KG1 (cell line): ENCODE measurements around the gene THAP5.
"Not testable (repeated sequence)": the region's sequence is repeated elsewhere in the genome, so short reads cannot be mapped to it uniquely, and the experiment has no call there.

Experiments
- DNase-seq: peaks from one replicate; lab custom pipeline; 2025; lab: John Stamatoyannopoulos, UW

THAP5 gene

DNA sequence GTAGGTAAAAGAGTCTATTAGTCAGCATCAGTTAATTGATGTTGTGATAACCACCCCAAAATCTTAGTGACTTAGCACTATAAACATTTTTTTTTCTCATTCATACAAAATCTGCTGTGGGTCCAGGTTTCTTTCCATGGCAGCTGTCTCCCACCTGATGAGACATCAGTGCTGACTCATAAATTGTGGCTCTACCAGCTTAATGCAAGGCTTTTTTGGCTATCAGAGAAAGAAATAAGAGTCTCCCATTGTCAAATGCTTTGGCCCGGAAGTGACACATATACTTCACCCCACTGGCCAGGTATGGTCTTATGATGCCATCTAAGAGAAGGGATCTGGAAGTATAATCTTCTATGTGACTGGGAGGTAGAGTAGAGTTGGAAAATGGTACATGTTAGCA is 14.7 kb upstream of the THAP5 start:
- no peak for DNase-seq

- DNase-seq = no peak
Measured at GRCh38 chr7:108581655-108582491, 12.4 kb upstream of the THAP5 start.

DNA sequence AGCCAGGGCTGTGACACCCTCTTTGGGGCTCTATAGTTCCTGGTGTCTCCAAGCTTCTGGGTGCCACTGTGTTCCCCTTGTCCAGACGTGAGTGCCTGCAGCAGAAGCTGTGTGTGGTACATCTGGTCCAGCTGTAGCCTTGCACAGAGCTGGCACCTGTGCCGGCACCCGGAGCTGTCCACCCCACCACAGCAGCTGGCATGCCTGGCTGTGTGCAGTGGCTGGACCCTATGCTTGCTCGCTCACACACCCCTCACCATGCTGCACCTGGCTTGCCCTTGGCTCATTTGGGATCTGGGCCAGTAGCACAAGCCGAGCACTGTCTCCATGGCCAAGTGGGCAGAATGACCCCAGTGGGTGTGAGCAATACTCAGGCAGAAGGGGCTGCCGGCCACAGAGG is 10.8 kb upstream of the THAP5 start:
- DNase-seq = no peak

DNA sequence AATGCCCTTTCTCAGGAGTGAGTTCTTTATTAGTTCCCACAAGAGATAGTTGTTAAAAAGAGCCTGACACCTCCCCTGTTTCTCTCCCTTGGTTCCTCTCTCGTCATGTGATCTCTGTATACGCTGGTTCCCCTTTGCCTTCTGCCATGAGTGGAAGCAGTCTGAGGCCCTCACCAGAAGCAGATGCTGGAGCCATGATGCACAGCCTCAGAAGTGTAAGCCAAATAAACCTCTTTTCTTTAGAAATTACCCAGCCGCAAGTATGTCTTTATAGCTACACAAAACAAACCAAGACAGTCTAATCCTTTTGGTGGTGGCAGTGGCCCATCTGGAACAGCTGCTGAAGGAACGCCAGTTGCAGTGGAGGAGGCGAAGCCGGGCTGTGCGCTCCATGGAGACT is 9.4 kb upstream of the THAP5 start:
- no peak for DNase-seq

DNA sequence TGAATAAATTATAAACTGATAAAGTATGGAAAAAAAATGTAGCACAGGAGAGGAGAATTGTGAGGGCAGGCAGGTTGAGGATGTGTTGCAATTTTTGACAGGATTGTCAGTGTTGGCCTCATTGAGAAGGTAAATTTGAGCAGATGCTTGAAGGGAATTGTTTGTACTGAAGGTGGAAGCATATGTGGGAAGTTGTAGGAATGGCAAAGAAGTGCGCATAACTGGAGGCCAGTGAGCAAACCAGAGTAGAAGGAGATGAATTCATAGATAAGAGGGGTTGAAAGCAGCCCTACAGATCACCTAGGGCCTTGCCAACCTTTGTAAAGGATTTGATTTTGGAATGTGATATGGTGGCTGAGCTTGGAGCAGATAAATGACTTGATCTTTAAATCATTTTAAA is 6.6 kb upstream of the THAP5 start:
- no peak for DNase-seq

- DNase-seq = no peak
Measured at GRCh38 chr7:108575156-108575555, 5.7 kb upstream of the THAP5 start.

DNA sequence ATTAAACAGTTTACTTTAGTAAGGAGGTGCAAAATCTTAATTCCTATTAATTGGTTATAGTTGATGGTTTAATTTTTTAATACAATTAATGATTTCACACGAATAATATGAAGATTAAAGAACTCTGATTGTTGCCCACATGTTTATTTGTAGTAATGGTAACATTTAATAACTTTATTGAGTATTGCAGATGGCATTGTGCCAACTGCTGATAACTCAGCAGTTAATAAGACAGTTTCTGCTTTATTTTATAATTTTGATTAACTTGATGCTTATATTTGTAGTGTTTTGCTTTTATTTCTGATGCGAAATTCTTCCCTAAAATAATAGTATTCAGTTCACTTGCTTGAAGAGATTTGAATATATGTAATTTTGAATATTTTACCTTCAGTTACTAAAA is 3.0 kb upstream of the THAP5 start:
- no peak for DNase-seq

DNA sequence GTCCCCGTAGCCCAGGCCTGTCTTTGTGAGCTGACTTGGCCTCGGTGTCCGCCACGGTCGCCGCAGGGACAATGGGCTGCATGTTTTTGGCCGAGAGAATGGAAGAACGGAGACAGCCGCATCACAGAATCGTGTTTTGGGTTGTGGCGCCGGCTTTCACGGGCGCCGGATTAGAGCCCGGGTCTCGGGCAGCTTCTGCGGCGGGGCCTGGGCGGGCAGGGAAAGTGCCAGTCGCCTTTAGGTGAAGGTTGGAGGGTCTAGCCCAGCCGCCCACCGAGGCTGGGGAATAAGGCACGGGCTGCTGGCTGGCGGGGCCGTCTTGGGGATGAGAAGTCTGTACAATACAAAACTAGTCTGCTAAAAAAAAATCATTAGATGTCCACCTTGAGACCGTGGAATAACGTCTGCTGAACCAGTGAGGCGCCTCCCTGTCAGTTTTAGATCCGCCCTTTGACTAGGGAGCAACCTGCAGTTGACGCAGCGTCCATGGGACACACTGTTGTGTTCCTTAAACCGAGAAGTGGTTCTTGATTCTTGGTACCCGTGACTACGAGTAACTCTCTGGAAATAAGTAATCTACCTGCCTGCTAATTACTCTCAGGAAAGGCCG is 745 bp upstream of the THAP5 start:
- no peak for DNase-seq

DNA sequence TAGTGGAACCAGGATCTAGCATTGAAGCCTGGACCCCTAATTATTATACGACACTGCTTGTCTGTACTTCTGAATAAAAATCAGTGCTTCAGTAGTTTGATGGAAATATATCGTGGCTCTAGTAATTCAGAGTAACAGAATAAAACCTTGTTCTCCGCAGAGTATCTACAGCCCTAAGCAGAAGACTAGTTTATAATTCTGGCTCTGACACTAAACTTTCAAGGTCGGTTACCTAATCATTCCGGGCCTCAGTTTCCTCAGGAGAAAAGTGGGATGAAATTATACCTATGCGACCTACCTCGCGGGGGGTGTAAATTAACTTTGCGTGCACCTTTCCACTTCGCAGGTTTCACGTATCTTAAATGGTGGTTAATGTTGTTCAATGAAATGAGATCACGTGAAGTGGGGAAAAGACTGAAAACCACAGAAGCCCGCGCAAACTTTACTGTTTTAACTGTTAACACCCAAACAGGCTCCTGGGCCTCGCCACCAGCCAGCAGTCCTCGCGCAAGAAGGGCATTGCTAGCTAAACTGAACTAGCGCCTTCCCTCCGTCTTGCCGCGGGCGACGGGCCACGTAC is 615 bp downstream of the THAP5 start:
- DNase-seq = no peak

DNA sequence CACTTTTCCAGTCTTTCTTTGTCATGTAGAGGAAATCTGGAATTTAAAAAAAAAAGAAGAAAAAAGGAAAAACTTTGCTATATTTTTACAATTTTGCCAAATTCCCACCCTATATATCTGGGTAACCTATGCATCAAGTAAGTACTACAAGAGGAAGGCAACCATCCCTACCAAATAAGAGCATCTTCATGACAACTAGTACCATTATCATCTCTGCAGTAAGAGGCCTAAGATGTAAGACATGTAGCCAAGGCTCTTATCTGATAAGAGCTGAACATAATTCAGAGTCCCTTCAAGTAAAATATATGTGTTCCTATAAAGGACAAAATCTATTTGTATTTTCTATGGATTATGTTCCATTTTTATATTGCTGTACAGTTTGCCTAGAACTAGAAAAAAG is 3.5 kb downstream of the THAP5 start:
- no peak for DNase-seq

- no peak for DNase-seq
Measured at GRCh38 chr7:108561047-108561619, 8.4 kb downstream of the THAP5 start.

DNA sequence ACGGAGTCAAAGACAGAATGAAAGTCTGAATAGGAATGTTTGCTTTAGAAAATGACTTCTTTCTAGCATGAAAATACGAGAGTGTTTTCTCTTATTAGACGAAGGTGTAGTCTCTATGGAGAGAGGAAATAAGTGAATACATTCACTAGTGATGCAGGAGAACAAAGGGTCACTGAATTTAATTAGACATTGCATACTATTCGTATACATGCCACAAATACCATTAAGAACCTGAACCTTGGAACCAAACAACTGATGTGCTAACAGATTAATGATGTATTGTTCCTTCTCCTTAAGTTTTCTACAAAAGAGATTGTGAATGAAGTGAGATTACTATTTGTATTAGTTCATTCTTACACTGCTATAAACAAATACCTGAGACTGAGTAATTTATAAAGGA is 10.3 kb downstream of the THAP5 start:
- DNase-seq = no peak

DNA sequence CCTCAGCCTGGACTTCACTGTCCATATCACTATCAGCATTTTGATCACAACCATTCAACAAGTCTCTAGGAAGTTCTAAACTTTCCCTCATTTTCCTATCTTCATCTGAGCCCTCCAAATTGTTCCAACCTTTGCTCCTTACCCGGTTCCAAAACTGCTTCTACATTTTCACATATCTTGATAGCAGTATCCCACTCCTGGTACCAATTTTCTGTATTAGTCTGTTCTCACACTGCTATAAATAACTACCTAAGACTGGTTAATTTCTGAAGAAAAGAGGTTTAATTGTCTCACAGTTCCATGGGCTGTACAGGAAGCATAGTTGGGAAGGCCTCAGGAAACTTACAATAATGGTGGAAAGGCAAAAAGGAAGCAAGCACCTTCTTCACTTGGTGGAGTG is 11.9 kb downstream of the THAP5 start:
- DNase-seq = no peak

DNA sequence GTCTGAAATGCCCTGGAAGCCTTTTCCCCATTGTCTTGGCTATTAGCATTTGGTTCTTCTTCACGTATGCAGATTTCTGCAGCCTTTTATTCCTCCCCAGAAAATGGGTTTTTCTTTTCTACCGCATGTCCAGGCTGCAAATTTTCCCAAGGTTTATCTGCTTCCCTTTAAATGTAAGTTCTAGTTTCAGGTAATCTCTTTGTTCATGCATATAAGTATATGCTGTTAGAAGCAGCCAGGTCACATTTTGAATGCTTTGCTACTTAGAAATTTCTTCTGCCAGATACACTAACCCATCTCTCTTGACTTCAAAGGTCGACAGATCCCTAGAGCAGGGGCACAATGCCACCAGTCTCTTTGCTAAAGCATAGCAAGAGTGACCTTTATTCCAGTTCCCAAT is 12.3 kb downstream of the THAP5 start:
- no peak for DNase-seq

- DNase-seq = not testable (repeated sequence)
Measured at GRCh38 chr7:108556665-108557064, 12.8 kb downstream of the THAP5 start.

DNA sequence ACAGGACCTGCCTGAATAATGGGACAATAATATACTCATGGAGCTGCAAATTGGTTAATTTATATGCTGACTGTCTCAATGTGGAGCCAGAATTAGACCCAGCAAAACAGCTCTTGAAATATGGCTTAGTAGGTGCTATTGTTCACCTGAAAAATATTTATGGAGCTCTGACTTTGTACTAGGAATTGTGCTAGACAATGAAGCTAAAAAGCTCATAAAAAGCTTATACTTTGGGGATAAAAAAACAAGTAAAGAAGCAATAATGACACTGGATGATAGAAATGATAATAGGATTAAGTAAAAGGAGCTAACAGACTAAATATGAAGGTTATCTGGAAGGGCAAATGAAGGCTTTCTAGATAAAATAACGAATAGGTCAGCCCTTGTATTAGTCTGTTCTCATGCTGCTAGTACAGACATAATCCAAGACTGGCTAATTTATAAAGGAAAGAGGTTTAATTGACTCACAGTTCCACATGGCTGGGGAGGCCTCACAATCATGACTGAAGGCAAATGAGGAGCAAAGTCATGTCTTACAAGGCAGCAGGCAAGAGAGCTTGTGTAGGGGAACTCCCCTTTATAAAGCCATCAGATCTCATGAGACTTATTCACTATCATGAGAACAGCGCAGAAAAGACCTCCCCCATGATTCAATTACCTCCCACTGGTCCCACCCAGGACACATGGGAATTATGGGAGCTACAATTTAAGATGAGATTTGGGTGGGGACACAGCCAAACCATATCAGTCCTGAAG is 21.2 kb downstream of the THAP5 start:
- not testable (repeated sequence) for DNase-seq

GRCh38 chr7:108541478-108541877 is 28.0 kb downstream of the THAP5 start:
- no peak for DNase-seq

- not testable (repeated sequence) for DNase-seq
Measured at GRCh38 chr7:108538685-108539084, 30.8 kb downstream of the THAP5 start.

DNA sequence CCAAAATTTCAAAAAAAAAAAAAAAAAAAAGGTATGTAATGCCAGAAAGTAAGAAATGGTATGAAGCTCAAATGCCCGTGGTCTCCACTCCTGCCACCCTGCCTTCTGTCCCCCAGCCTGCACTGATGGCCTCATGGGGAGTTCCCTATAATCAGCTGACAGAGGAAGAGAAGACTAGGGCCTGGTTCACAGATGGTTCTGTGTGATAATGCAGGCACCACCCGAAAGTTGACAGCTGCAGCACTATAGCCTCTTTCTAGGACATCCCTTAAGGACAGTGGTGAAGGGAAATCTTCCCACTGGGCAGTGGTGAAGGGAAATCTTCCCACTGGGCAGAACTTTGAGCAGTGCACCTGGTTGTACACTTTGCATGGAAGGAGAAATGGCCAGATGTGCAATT is 31.3 kb downstream of the THAP5 start:
- DNase-seq = not testable (repeated sequence)

DNA sequence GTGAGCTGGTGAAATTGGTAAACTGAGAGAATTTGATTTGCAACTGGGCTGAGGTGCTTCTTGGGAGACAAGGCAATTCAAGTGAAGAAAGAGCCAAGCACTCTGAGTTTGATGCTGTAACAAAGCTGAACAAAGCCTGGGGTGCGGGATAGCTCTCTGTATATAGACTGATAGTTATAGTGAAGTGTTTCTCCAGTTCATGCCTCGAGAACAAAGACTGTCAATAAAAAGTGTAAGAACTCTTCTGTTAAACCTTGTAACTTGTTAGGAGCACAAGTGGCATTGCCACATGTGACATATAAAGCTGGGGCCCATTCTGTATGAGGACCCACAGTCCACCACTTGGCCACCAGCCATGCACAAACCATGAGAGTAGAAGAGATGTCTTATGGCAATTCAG is 32.3 kb downstream of the THAP5 start:
- no peak for DNase-seq

- no peak for DNase-seq
Measured at GRCh38 chr7:108535744-108536143, 33.8 kb downstream of the THAP5 start.

GRCh38 chr7:108535257-108535656 is 34.2 kb downstream of the THAP5 start:
- DNase-seq = no peak
